ENCODE measurements around the gene TAF4B. TPM values are rescaled to one million over a fixed set of nuclear protein-coding genes. Genes with fewer than 3 reads are reported as not detected.

Gene TAF4B
- total and polyA plus RNA-seq, 2 of the 8 experiments (the other 6 are each of a cell fraction or from before 2014, with no cell fraction given): 9.3 to 19.8 TPM

GRCh38 chr18:26287644-26288043 lies 61.4 kb downstream of the TAF4B start:
- no peak overlapping the region for H4K91ac ChIP-seq (replicated peaks; ENCODE audit: insufficient read length, low read length)
- no peaks in the 10 kb centered on the region for H3K79me1 ChIP-seq (ENCODE audit: low read depth, low read length)
- peaks cover 4 to 15% (median 12%) of the 10 kb centered on the region in 4 experiments; a peak in 6 of 8 replicates for H3K36me3 ChIP-seq (ENCODE audit: control insufficient read depth in 2 of 4, insufficient read depth in 4 of 4, low read length in 3 of 4)
- H2BK20ac ChIP-seq (ENCODE audit: low read length): no peak overlapping the region
- no peak for TF ChIP-seq SUZ12 (IDR thresholded peaks at IDR 0.05; ENCODE audit: low read length)
- no peak for TF ChIP-seq TBP (IDR thresholded peaks at IDR 0.05; ENCODE audit: low read depth, low read length)
- no peak for TF ChIP-seq ATF2 (IDR thresholded peaks at IDR 0.05; ENCODE audit: low read length)
- TF ChIP-seq USF2 (IDR thresholded peaks at IDR 0.05; ENCODE audit: low read length): no peak
- no peak for TF ChIP-seq RNF2 (IDR thresholded peaks at IDR 0.05; ENCODE audit: borderline replicate concordance, low read depth, low read length, missing control alignments, poor library complexity, severe bottlenecking)
- no peak for TF ChIP-seq GABPA (IDR thresholded peaks at IDR 0.05; ENCODE audit: borderline replicate concordance, insufficient read depth, low read length)
- no peak overlapping the region for H3K27ac ChIP-seq (ENCODE audit: low read depth, low read length)
- no peak overlapping the region for H3K9ac ChIP-seq (replicated peaks in 1 of 4; ENCODE audit: extremely low read depth in 1 of 4, low read depth in 3 of 4, low read length in 3 of 4)
- H2AK5ac ChIP-seq (ENCODE audit: low read depth, low read length): no peak overlapping the region
- H2BK120ac ChIP-seq (replicated peaks; ENCODE audit: low read depth, low read length): no peak overlapping the region
- H2AFZ ChIP-seq (ENCODE audit: low read length): no peak overlapping the region
- CTCF ChIA-PET (ENCODE audit: partially characterized antibody): no interaction called here
- no peak overlapping the region for H3K14ac ChIP-seq (ENCODE audit: insufficient read length)
- H2BK5ac ChIP-seq (ENCODE audit: low read depth, low read length): no peak overlapping the region
- H3K27me3 ChIP-seq (replicated peaks in 1 of 4; ENCODE audit: control insufficient read depth in 3 of 4, extremely low read depth in 1 of 4, insufficient read depth in 3 of 4, low read length in 3 of 4): no peaks in the 10 kb centered on the region
- POLR2A ChIA-PET (ENCODE audit: partially characterized antibody): no interaction called here
- no peak overlapping the region for H3K4ac ChIP-seq (replicated peaks; ENCODE audit: insufficient read length, low read depth, low read length)
- WGBS, 2 experiments (ENCODE audit: extremely low coverage in 1 of 2, insufficient coverage in 1 of 2, insufficient read length in 1 of 2, insufficient replicate concordance in 2 of 2, low coverage in 1 of 2, low lambda C conversion rate in 2 of 2, missing lambda C conversion rate in 1 of 2): 84% methylated on average over 4 of the region's 4 CpGs; no CpG with 5 or more reads in 1 of the 2 experiments
- no peak overlapping the region for H4K5ac ChIP-seq (ENCODE audit: insufficient read length, low read depth, low read length)
- no peak overlapping the region for H3K4me2 ChIP-seq (ENCODE audit: insufficient read depth in 1 of 2, low read depth in 2 of 2, low read length in 2 of 2)
- H3K23me2 ChIP-seq (ENCODE audit: low read depth, low read length): no peaks in the 10 kb centered on the region
- H3K79me2 ChIP-seq (ENCODE audit: control insufficient read depth in 1 of 2, insufficient read depth in 2 of 2, low read length in 2 of 2): peaks cover 0 to 5% of the 10 kb centered on the region in 2 experiments; a peak in 1 of 4 replicates
- no peak overlapping the region for H3K56ac ChIP-seq (replicated peaks; ENCODE audit: insufficient read length, low read depth, low read length)
- H3K4me1 ChIP-seq (replicated peaks in 1 of 4; ENCODE audit: control insufficient read depth in 3 of 4, insufficient read depth in 4 of 4, low read length in 3 of 4): no peaks in the 10 kb centered on the region
- H2BK15ac ChIP-seq (ENCODE audit: low read length): no peak overlapping the region
- FAIRE-seq (no peak), DNase-seq (ENCODE audit: low read depth in 1 of 2, low spot score in 2 of 2) (no peak)
- H3K23ac ChIP-seq (ENCODE audit: insufficient read length): no peak overlapping the region
- no peak overlapping the region for H3K4me3 ChIP-seq (ENCODE audit: extremely low read depth in 1 of 4, insufficient read depth in 2 of 4, low read depth in 3 of 4, low read length in 4 of 4)
- no peak overlapping the region for H4K8ac ChIP-seq (ENCODE audit: extremely low read depth, insufficient read depth, low read length)
- H2BK12ac ChIP-seq (ENCODE audit: low read depth, low read length): no peak overlapping the region
- no peaks in the 10 kb centered on the region for H3K9me3 ChIP-seq (ENCODE audit: insufficient read depth in 2 of 2, low read depth in 1 of 2, low read length in 1 of 2)
- no peak overlapping the region for H3K18ac ChIP-seq (ENCODE audit: extremely low read depth, low read length)
- no peaks in the 10 kb centered on the region for H4K20me1 ChIP-seq (replicated peaks in 1 of 2; ENCODE audit: control insufficient read depth in 1 of 2, insufficient read depth in 2 of 2, low read length in 2 of 2)
